ENCODE data around the gene DNM1.
"Not testable (repeated sequence)": the region's sequence is repeated elsewhere in the genome, so short reads cannot be mapped to it uniquely, and the experiment has no call there.

DNM1 gene

GRCh38 chr9:128253140-128253990 lies 50.2 kb downstream of the DNM1 start:
- no peak for DNase-seq

- no peak for DNase-seq
These were observed 50.8 kb downstream of the DNM1 start for GRCh38 chr9:128253991-128254346.

- DNase-seq = no peak
These were observed 51.2 kb downstream of the DNM1 start for GRCh38 chr9:128254362-128254761.

GRCh38 chr9:128254855-128255759 lies 51.9 kb downstream of the DNM1 start:
- peak in 1 of 2 experiments; percentile 7 for DNase-seq

GRCh38 chr9:128257086-128257825 lies 54.1 kb downstream of the DNM1 start:
- no peak for DNase-seq

- no peak for DNase-seq
These were observed 54.7 kb downstream of the DNM1 start for GRCh38 chr9:128257907-128258306.

- DNase-seq = no peak
These were observed 55.1 kb downstream of the DNM1 start for GRCh38 chr9:128258326-128258725.

GRCh38 chr9:128259156-128259555 lies 56.0 kb downstream of the DNM1 start:
- DNase-seq = no peak

- DNase-seq = no peak
These were observed 57.2 kb downstream of the DNM1 start for GRCh38 chr9:128260340-128260739.

GRCh38 chr9:128262687-128263086 lies 59.5 kb downstream of the DNM1 start:
- no peak for DNase-seq

GRCh38 chr9:128265348-128265847 lies 62.2 kb downstream of the DNM1 start:
- DNase-seq = no peak

GRCh38 chr9:128266868-128267590 lies 63.9 kb downstream of the DNM1 start:
- DNase-seq = no peak

GRCh38 chr9:128271112-128271511 lies 67.9 kb downstream of the DNM1 start:
- DNase-seq = no peak

- no peak for DNase-seq
These were observed 68.3 kb downstream of the DNM1 start for GRCh38 chr9:128271512-128271911.

- no peak for DNase-seq
These were observed 71.1 kb downstream of the DNM1 start for GRCh38 chr9:128274245-128274644.

- no peak for DNase-seq
These were observed 72.2 kb downstream of the DNM1 start, which contains the start of gene GOLGA2 for GRCh38 chr9:128275198-128276007. Gene GOLGA2, minus strand, starts transcription at chr9:128276007. Its CDS starts 31 bp downstream, at chr9:128275976.

GRCh38 chr9:128276008-128276573 lies 72.9 kb downstream of the DNM1 start, which contains the start of gene SWI5:
Gene SWI5, plus strand, starts transcription at chr9:128276276.
- peak; percentile 84 to 92 for DNase-seq

GRCh38 chr9:128276574-128277270 lies 73.5 kb downstream of the DNM1 start:
- DNase-seq = no peak

GRCh38 chr9:128279088-128280073 lies 76.2 kb downstream of the DNM1 start:
- not testable (repeated sequence) for DNase-seq
